ENCODE measurements around the gene LYPD1. TPM values are rescaled to one million over a fixed set of nuclear protein-coding genes. Genes with fewer than 3 reads are reported as not detected.

LYPD1 gene
- total and polyA plus RNA-seq, 5 donors, result 0.07 TPM; not detected in 4

DNA sequence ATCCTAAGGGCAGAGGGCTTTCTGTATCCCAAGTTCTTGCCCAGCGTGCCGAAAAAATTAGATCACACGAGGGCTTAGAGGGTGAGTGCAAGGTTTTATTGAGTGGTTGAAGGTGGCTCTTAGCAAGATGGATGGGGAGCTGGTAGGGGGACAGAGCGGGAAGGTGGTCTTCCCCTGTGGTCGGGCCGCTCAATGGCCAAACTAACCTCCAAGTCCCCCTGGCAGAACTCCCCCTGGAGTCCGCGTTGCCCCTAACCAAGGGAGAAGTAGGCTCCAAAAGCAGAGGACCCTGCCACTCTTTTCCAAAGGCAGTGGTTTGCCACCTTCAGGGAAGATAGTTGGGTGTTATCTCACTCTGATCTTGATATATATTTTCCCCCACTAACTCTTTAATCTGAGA lies 63.4 kb downstream of the LYPD1 start:
- Histone ChIP-seq H3K4me1 (ENCODE audit: control insufficient read depth, insufficient read depth, low read length) (no peaks in the 10 kb centered on the region), H3K4me3 (ENCODE audit: low read length) (no peak overlapping the region), H3K27me3 (ENCODE audit: control insufficient read depth, insufficient read depth) (no peaks in the 10 kb centered on the region), H3K9me3 (ENCODE audit: control insufficient read depth, low read length) (no peaks in the 10 kb centered on the region), H3K27ac (ENCODE audit: low read length) (no peak overlapping the region)
- intact Hi-C loops (cut with DNase I), result no loop called here
- WGBS, result 93% methylated on average over 8 of the region's 8 CpGs
- ATAC-seq (no peak), DNase-seq (no peak)

DNA sequence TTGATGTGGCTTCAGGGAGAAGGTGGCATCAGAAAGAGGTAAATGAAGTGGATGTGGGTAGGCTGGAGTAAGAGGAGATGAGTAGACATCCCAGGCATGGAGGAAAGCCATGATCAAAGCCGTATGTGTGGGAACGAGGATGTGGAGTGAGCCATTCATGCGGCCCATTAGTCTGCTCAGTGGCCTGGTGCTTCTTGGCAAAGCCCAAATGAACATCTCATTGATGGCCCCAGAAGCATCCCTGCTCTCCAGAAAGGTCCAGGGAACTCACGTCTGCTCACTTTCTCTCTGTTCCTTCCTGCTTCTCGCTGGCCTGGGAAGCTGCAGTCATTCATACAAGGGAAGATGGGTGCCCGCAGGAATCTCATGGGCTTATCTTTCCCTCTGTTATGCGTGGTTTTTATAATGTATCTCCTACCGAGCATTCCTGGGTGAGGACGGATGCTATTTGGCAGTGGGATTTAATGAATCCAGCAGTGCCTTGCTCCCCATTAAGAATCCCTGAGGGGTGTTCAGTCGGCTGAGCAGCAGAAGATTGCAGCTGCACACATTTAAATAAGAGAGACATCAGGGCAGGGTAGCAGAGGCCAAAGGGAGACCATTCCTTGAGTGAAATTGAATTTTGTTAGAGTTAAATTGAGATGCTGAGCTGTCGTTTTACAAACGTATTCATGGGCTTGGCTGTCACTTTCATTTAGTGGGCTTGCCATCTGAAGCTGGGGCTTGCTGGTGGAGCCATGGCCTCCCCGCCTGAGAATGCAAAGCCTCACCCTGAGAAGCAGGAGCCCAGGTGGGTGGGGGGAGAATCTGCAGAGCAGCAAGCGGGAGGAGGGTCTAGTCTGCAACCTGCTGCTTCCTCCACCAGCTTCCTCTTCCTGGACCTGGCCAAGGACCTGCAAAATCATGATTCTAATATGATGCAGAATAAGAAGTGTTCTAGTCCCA lies 64.5 kb downstream of the LYPD1 start:
- 68% methylated on average over 14 of the region's 14 CpGs for WGBS
- DNase-seq, result no peak
- intact Hi-C loops (cut with DNase I), result no loop called here

DNA sequence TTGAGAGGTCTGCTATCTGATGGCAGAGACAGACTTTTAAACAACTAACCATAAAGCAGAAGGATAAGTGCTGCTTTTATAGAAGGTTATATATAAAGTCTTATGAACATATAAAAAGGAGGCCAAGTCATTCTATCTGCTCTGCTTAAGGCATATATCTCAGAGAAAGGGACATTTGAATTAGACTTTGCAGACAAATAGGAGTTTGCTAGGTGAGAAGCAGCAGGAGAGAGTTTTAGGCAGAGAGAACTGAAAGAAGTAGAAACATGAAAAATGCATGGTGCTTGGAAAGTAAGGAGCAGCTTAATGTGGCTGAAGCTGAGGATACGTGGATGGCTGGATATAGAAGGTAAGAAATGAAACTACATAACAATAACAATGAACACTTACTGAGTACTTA lies 65.4 kb downstream of the LYPD1 start:
- H3K27ac ChIP-seq (ENCODE audit: low read length), result no peak overlapping the region
- H3K4me1 ChIP-seq (ENCODE audit: control insufficient read depth, insufficient read depth, low read length), result no peaks in the 10 kb centered on the region
- no peak for DNase-seq
- intact Hi-C loops (cut with DNase I), result no loop called here
- 93% methylated on average over 1 of the region's 1 CpG for WGBS
- no peak for ATAC-seq
- no peak overlapping the region for H3K4me3 ChIP-seq (ENCODE audit: low read length)
- no peaks in the 10 kb centered on the region for H3K9me3 ChIP-seq (ENCODE audit: control insufficient read depth, low read length)
- H3K27me3 ChIP-seq (ENCODE audit: control insufficient read depth, insufficient read depth), result no peaks in the 10 kb centered on the region

More for the DNA sequence above, 64.5 kb downstream of the LYPD1 start:
- Histone ChIP-seq H3K9me3 (ENCODE audit: control insufficient read depth, low read length) (no peaks in the 10 kb centered on the region), H3K27me3 (ENCODE audit: control insufficient read depth, insufficient read depth) (no peaks in the 10 kb centered on the region), H3K4me1 (ENCODE audit: control insufficient read depth, insufficient read depth, low read length) (no peaks in the 10 kb centered on the region), H3K4me3 (ENCODE audit: low read length) (no peak overlapping the region), H3K27ac (ENCODE audit: low read length) (no peak overlapping the region)
- ATAC-seq, result no peak

- H3K9me3 ChIP-seq (ENCODE audit: control insufficient read depth, low read length), result peaks cover 2% of the 10 kb centered on the region
- ATAC-seq (no peak), DNase-seq (no peak)
- no peaks in the 10 kb centered on the region for H3K4me1 ChIP-seq (ENCODE audit: control insufficient read depth, insufficient read depth, low read length)
- no peak overlapping the region for H3K4me3 ChIP-seq (ENCODE audit: low read length)
- intact Hi-C loops (cut with DNase I), result no loop called here
- 90% methylated on average over 4 of the region's 4 CpGs for WGBS
- H3K27ac ChIP-seq (ENCODE audit: low read length), result no peak overlapping the region
- no peaks in the 10 kb centered on the region for H3K27me3 ChIP-seq (ENCODE audit: control insufficient read depth, insufficient read depth)
Observed at GRCh38 chr2:132599556-132599955, 70.4 kb downstream of the LYPD1 start.

DNA sequence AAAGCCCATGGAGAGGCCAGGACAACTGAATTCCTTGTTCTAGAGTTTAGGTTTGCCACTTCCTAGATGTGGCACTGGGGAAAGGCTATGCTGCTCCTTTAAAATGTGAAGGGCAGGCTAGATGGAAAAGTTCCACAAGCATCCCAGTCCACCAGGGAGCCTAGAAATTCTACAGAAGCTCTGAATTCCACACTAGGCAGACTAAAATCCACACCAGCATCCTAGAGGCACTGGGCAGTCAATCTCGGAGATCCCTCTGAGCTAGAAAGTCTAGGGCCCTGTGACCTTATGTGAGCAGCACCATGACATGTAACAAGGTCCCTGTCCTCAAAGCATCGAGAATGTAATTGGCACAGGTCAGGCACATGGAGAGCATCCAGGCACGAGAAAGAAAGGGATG lies 71.5 kb downstream of the LYPD1 start:
- Histone ChIP-seq H3K27ac (ENCODE audit: low read length) (no peak overlapping the region), H3K27me3 (ENCODE audit: control insufficient read depth, insufficient read depth) (no peaks in the 10 kb centered on the region), H3K4me1 (ENCODE audit: control insufficient read depth, insufficient read depth, low read length) (no peaks in the 10 kb centered on the region), H3K9me3 (ENCODE audit: control insufficient read depth, low read length) (peaks cover 2% of the 10 kb centered on the region), H3K4me3 (ENCODE audit: low read length) (no peak overlapping the region)
- intact Hi-C loops (cut with DNase I), result no loop called here
- ATAC-seq (no peak), DNase-seq (no peak)
- WGBS, result 85% methylated on average over 3 of the region's 3 CpGs

DNA sequence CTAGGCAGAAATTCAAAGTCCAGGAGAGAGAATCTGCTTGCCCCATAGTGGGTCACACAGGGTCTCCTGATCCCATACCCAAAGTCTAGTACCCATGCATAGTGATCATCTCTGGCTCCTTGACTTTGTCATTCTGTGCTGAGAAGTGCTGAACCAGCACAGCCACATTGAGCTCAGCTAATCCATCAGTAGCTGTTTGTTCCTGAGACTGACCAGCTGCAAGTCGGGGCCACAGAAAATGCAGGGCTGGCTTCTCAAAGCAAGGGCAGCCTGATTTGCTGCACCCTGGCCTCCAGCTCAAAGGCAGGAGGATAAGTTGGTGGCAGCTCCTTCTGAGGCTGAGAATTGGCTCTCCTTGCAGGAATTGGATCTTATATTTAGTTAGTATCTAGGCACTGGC lies 72.2 kb downstream of the LYPD1 start:
- no peaks in the 10 kb centered on the region for H3K27me3 ChIP-seq (ENCODE audit: control insufficient read depth, insufficient read depth)
- ATAC-seq (no peak), DNase-seq (no peak)
- no peak overlapping the region for H3K27ac ChIP-seq (ENCODE audit: low read length)
- intact Hi-C loops (cut with DNase I), result no loop called here
- 88% methylated on average over 1 of the region's 1 CpG for WGBS
- H3K4me3 ChIP-seq (ENCODE audit: low read length), result no peak overlapping the region
- no peaks in the 10 kb centered on the region for H3K4me1 ChIP-seq (ENCODE audit: control insufficient read depth, insufficient read depth, low read length)
- H3K9me3 ChIP-seq (ENCODE audit: control insufficient read depth, low read length), result peaks cover 2% of the 10 kb centered on the region

DNA sequence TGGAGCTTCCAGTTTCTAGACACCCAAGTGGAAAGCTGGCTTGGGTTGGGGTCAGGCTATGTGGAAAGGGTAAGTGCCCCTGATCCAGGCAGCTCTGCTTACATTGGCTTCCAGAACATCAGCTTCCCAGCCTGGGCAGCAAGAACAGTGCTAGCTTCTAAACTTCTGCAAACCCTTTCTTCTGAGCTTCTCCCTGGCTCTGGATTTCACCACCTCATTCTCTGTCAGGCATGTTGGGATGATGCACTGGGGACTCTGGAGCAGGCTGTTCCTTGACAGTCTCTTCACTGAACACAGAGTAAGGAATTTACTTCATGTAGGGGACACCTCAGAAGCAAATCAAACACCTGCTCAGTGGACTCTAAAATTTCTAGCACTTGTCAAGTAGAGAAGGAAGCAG lies 72.8 kb downstream of the LYPD1 start:
- Histone ChIP-seq H3K27me3 (ENCODE audit: control insufficient read depth, insufficient read depth) (no peaks in the 10 kb centered on the region), H3K4me1 (ENCODE audit: control insufficient read depth, insufficient read depth, low read length) (no peaks in the 10 kb centered on the region), H3K4me3 (ENCODE audit: low read length) (no peak overlapping the region), H3K27ac (ENCODE audit: low read length) (no peak overlapping the region), H3K9me3 (ENCODE audit: control insufficient read depth, low read length) (peaks cover 2% of the 10 kb centered on the region)
- no peak for DNase-seq
- no peak for ATAC-seq
- intact Hi-C loops (cut with DNase I), result no loop called here

GRCh38 chr2:132595693-132596092 lies 74.3 kb downstream of the LYPD1 start:
- Histone ChIP-seq H3K4me3 (ENCODE audit: low read length) (no peak overlapping the region), H3K4me1 (ENCODE audit: control insufficient read depth, insufficient read depth, low read length) (no peaks in the 10 kb centered on the region), H3K27ac (ENCODE audit: low read length) (no peak overlapping the region), H3K27me3 (ENCODE audit: control insufficient read depth, insufficient read depth) (no peaks in the 10 kb centered on the region), H3K9me3 (ENCODE audit: control insufficient read depth, low read length) (peaks cover 2% of the 10 kb centered on the region)
- DNase-seq (no peak), ATAC-seq (no peak)
- 81% methylated on average over 2 of the region's 2 CpGs for WGBS
- intact Hi-C loops (cut with DNase I), result no loop called here

- no peak for ATAC-seq
- no peaks in the 10 kb centered on the region for H3K4me1 ChIP-seq (ENCODE audit: control insufficient read depth, insufficient read depth, low read length)
- peaks cover 2% of the 10 kb centered on the region for H3K9me3 ChIP-seq (ENCODE audit: control insufficient read depth, low read length)
- no peak for DNase-seq
- H3K27ac ChIP-seq (ENCODE audit: low read length), result no peak overlapping the region
- intact Hi-C loops (cut with DNase I), result no loop called here
- H3K4me3 ChIP-seq (ENCODE audit: low read length), result no peak overlapping the region
- 71% methylated on average over 6 of the region's 6 CpGs for WGBS
- no peaks in the 10 kb centered on the region for H3K27me3 ChIP-seq (ENCODE audit: control insufficient read depth, insufficient read depth)
Observed at GRCh38 chr2:132595186-132595585, 74.8 kb downstream of the LYPD1 start.

Measured in right cardiac atrium (tissue), 5 donors.